Measurements from ENCODE around the gene ASPRV1. TPM values are rescaled to one million over a fixed set of nuclear protein-coding genes. Genes with fewer than 3 reads are reported as not detected.
A peak's percentile ranks its signal among the peaks of the same experiment; 100 is the strongest.

ASPRV1 gene
- total RNA-seq, 1 donor from 2014 or later: 4.3 TPM

DNA sequence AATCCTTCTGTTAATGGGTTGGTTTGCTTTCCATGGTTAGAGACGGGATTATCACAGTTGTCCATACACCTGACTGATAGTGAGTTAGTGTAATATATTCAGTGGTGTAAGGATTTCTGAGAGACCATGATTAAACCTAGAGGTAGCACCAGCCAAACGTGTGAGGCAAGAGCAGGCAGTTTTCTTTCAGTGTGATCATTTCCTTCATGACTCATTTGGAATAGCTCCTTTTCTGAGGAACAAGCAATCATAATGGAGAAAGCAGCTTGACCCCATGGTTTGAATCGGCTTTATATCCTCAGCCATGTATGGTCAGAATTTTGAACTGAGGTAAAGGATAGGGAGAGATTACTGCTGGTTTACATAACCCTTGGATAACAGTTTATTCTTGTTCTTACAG is 43.6 kb downstream of the ASPRV1 start:
- Histone ChIP-seq H3K4me3 (peak overlapping the region in 1 of 2 donors; percentile 23), H3K36me3 (peaks cover 7 to 21% of the 10 kb centered on the region in 2 donors), H3K9me3 (no peaks in the 10 kb centered on the region), H3K27me3 (no peaks in the 10 kb centered on the region), H3K27ac (peak overlapping the region; percentile 76 to 85), H3K4me1 (peaks cover 0 to 17% of the 10 kb centered on the region in 2 donors)
- peak; percentile 19 to 80 for DNase-seq (ENCODE audit: low spot score in 2 of 2)
- TF ChIP-seq, protein P1, sequence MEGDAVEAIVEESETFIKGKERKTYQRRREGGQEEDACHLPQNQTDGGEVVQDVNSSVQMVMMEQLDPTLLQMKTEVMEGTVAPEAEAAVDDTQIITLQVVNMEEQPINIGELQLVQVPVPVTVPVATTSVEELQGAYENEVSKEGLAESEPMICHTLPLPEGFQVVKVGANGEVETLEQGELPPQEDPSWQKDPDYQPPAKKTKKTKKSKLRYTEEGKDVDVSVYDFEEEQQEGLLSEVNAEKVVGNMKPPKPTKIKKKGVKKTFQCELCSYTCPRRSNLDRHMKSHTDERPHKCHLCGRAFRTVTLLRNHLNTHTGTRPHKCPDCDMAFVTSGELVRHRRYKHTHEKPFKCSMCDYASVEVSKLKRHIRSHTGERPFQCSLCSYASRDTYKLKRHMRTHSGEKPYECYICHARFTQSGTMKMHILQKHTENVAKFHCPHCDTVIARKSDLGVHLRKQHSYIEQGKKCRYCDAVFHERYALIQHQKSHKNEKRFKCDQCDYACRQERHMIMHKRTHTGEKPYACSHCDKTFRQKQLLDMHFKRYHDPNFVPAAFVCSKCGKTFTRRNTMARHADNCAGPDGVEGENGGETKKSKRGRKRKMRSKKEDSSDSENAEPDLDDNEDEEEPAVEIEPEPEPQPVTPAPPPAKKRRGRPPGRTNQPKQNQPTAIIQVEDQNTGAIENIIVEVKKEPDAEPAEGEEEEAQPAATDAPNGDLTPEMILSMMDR (IDR thresholded peaks at IDR 0.05): no peak
- intact Hi-C loops (cut with DNase I): loop anchor here (10.0 kb wide), 1 partner anchor 1307 kb away; the partner anchor contains the start of gene PAIP2B

DNA sequence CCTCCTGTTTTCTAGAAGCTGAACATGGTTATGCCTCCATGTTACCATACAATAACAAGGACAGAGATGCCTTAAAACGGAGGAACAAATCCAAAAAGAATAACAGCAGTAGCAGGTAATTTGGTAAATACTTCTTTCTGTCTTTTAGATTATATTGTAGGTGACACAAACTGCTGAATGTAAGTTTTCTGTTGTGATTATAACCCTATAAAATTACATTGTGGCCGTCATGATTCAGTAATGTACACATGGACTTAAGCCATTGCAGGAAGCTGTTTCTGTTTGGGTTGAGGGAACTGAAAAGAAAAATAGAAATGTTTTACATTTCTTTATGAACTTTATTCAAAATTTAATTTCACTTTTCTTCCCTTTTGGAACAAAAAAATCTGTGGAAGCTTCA is 45.3 kb downstream of the ASPRV1 start:
- Histone ChIP-seq H3K9me3 (no peaks in the 10 kb centered on the region), H3K36me3 (peaks cover 3 to 7% of the 10 kb centered on the region in 2 donors), H3K4me3 (peak overlapping the region; percentile 81 to 89), H3K27ac (peak overlapping the region; percentile 89 to 90), H3K27me3 (no peaks in the 10 kb centered on the region), H3K4me1 (peaks cover 0 to 17% of the 10 kb centered on the region in 2 donors)
- DNase-seq (ENCODE audit: low spot score in 2 of 2): no peak
- intact Hi-C loops (cut with DNase I): loop anchor here (10.0 kb wide), 1 partner anchor 1309 kb away; the partner anchor contains the start of gene PAIP2B
- TF ChIP-seq, protein P1 (IDR thresholded peaks at IDR 0.05): no peak

DNA sequence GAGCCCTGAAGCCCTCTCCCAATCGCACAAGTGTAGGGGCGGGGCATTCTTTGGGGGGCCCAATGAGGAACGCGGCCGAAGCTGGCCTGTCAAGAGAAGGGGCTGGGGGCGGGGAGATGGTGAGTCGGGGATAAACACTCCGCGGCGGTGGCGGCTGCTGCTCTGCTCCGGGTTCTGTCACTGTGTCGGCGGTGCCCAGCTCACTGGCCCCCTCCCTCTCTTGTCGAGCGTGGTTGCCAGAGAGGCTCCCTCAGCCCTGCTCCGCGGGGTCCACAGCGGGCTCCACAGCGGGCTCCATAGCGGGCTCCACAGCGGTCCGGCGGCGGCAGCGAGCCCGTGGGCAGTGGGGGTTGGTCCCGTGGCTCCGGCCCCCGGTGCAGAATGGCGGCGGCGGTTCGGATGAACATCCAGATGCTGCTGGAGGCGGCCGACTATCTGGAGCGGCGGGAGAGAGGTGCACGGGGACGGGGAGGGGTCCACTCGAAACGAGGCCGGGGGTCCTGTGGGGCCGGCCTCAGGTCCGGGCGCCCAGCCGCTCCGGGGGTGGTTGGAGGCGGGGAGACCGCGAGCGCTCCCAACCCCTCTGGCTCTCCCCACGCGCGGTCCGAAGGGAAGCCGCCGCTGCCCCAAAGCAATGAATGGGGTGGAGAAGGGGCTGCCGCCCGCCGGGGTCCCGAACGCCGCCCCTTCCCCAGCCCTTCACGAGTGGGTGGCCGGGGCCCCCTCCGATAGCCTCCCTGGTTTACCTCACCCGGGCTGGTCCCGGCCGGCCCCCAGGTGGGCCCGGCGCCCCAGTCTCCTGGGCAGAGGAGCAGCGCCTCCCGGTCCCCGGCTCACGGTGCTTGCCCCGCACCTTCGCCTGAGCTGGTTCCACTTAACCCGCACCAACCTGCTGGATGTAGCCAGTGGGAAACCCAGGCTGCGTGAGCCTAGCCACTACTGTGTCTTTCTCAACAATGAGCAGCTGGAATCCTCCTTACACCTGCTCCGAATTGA is 46.2 kb downstream of the ASPRV1 start, which contains the start of gene MXD1:
TSS of gene MXD1 (plus strand) at position 160 of the 996 bp plus-strand sequence. CDS start at position 382, 222 bp downstream.
- H3K4me1 ChIP-seq: peaks cover 0 to 17% of the 10 kb centered on the region in 2 donors
- H3K9me3 ChIP-seq: no peaks in the 10 kb centered on the region
- TF ChIP-seq, protein P1 (IDR thresholded peaks at IDR 0.05): no peak
- peak within 1 kb of the TSS; percentile 81 to 89 for H3K4me3 ChIP-seq
- H3K36me3 ChIP-seq: peaks cover 6 to 10% of the 10 kb centered on the region in 2 donors
- intact Hi-C loops (cut with DNase I): loop anchor here (1.0 to 10.0 kb wide), 9 partner anchors 114 to 1310 kb away; partner anchors contain the start of genes C2orf42, PAIP2B, PCYOX1 and SNRPG
- no peaks in the 10 kb centered on the region for H3K27me3 ChIP-seq
- peak within 1 kb of the TSS; percentile 92 for H3K27ac ChIP-seq
- no peak for DNase-seq (ENCODE audit: low spot score in 2 of 2)

DNA sequence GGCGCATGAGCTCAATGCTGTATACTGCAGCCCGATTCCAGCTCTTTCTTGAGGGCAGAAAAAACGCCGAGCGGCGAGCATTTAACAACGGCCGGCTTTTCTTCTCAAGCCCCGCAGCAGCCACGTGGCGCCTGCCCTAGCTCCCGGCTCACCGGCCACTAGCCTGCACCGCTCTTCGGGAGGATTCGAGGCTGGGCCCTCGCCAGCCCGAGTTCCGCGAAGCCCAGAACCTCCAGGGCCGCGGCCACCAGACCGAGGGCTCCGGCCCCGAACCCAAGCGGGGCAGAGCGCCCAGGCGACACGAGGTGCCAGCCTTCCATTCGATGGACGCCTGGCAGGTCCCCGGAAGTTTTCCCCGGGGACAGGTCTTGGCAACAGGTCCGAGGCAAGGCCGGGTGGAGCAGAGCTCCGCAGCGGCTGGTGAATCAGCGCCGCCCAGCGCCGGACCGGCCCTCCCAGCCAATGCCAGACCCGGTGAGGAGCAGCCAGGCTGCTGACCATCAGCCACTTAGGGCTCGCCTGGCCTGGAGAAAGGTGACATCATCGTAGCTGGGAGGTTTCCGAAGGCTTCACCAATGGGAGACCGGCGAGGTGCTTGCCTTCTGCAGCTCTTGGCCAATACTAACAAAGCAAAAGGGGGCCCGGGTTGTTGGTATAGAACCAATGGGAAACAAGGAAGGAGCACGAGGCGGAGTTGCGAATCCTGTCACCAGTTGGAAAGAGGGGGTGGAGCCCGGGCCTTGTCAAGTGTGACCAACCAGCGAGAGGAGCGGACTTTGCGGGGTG is 47.1 kb downstream of the ASPRV1 start:
- peak; percentile 100 for DNase-seq (ENCODE audit: low spot score in 2 of 2)
- Histone ChIP-seq H3K9me3 (no peaks in the 10 kb centered on the region), H3K27me3 (no peaks in the 10 kb centered on the region), H3K4me1 (peaks cover 0 to 17% of the 10 kb centered on the region in 2 donors), H3K27ac (peak overlapping the region; percentile 92), H3K36me3 (peaks cover 8 to 14% of the 10 kb centered on the region in 2 donors), H3K4me3 (peak overlapping the region; percentile 67 to 76)
- intact Hi-C loops (cut with DNase I): loop anchor here (1.0 to 10.0 kb wide), 9 partner anchors 114 to 1310 kb away; partner anchors contain the start of genes C2orf42, PAIP2B, PCYOX1 and SNRPG
- TF ChIP-seq, protein P1 (IDR thresholded peaks at IDR 0.05): peak in 2 of 3 experiments; percentile 15 to 20

Data from ascending aorta (tissue), 2 donors.